Uterus (tissue), 2 donors: ENCODE measurements around the gene DDX27.

Experiments used
- POLR2A ChIP-seq, 2 donors: fragments of 450-650 bp; IDR thresholded peaks; one replicate each; pipeline ENCODE4 v1.6.1; 2016; ENCODE audit warnings: antibody characterized with exemption in 2 of 2, mild to moderate bottlenecking in 1 of 2, moderate library complexity in 1 of 2
- TF ChIP-seq, protein P1 (sequence below), 4 experiments: fragments of 200-600 bp in 2 of 4; fragments of 450-650 bp in 2 of 4; sonication (generic) in 2 of 4; IDR thresholded peaks; one replicate each; pipeline ENCODE4 v1.5.1; 2016 to 2019; ENCODE audit warnings: antibody characterized with exemption in 4 of 4, mild to moderate bottlenecking in 2 of 4, moderate library complexity in 1 of 4

GRCh38 chr20:49183444-49183843 lies 35.8 kb upstream of the DDX27 start:
- TF ChIP-seq, protein P1, sequence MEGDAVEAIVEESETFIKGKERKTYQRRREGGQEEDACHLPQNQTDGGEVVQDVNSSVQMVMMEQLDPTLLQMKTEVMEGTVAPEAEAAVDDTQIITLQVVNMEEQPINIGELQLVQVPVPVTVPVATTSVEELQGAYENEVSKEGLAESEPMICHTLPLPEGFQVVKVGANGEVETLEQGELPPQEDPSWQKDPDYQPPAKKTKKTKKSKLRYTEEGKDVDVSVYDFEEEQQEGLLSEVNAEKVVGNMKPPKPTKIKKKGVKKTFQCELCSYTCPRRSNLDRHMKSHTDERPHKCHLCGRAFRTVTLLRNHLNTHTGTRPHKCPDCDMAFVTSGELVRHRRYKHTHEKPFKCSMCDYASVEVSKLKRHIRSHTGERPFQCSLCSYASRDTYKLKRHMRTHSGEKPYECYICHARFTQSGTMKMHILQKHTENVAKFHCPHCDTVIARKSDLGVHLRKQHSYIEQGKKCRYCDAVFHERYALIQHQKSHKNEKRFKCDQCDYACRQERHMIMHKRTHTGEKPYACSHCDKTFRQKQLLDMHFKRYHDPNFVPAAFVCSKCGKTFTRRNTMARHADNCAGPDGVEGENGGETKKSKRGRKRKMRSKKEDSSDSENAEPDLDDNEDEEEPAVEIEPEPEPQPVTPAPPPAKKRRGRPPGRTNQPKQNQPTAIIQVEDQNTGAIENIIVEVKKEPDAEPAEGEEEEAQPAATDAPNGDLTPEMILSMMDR (IDR thresholded peaks at IDR 0.05) = no peak
- TF ChIP-seq POLR2A (IDR thresholded peaks at IDR 0.05) = no peak
